ENCODE measurements around the gene ALCAM.

ALCAM gene

GRCh38 chr3:105425153-105425502, 58.4 kb downstream of the ALCAM start:
- no peaks in the 10 kb centered on the region for H3K27me3 ChIP-seq (replicated peaks)
- no peak for DNase-seq
- H3K27ac ChIP-seq: no peak overlapping the region
- H3K36me3 ChIP-seq (replicated peaks): no peaks in the 10 kb centered on the region
- in situ Hi-C loops (cut with HindIII; ENCODE audit: low pct_ligation_motif_present, low sequenced_read_pairs): no loop called here
- no peak overlapping the region for H3K4me3 ChIP-seq (ENCODE audit: low read depth, low read length)
- TF ChIP-seq CTCF (IDR thresholded peaks at IDR 0.05; ENCODE audit: low read depth, low read length, missing control alignments): no peak

- DNase-seq: no peak
- TF ChIP-seq CTCF (IDR thresholded peaks at IDR 0.05; ENCODE audit: low read depth, low read length, missing control alignments): no peak
- in situ Hi-C loops (cut with HindIII; ENCODE audit: low pct_ligation_motif_present, low sequenced_read_pairs): no loop called here
- Histone ChIP-seq H3K27me3 (replicated peaks) (no peaks in the 10 kb centered on the region), H3K36me3 (replicated peaks) (no peaks in the 10 kb centered on the region), H3K4me3 (ENCODE audit: low read depth, low read length) (no peak overlapping the region), H3K27ac (no peak overlapping the region)
Measured at GRCh38 chr3:105427332-105427731, 60.6 kb downstream of the ALCAM start.

- H3K36me3 ChIP-seq (replicated peaks): no peaks in the 10 kb centered on the region
- H3K4me3 ChIP-seq (ENCODE audit: low read depth, low read length): no peak overlapping the region
- no peak for DNase-seq
- no peak overlapping the region for H3K27ac ChIP-seq
- in situ Hi-C loops (cut with HindIII; ENCODE audit: low pct_ligation_motif_present, low sequenced_read_pairs): no loop called here
- no peaks in the 10 kb centered on the region for H3K27me3 ChIP-seq (replicated peaks)
- no peak for TF ChIP-seq CTCF (IDR thresholded peaks at IDR 0.05; ENCODE audit: low read depth, low read length, missing control alignments)
Measured at GRCh38 chr3:105429034-105429762, 62.5 kb downstream of the ALCAM start.

- DNase-seq: no peak
- Histone ChIP-seq H3K27ac (no peak overlapping the region), H3K4me3 (ENCODE audit: low read depth, low read length) (no peak overlapping the region), H3K27me3 (replicated peaks) (no peaks in the 10 kb centered on the region), H3K36me3 (replicated peaks) (no peaks in the 10 kb centered on the region)
- in situ Hi-C loops (cut with HindIII; ENCODE audit: low pct_ligation_motif_present, low sequenced_read_pairs): no loop called here
- TF ChIP-seq CTCF (IDR thresholded peaks at IDR 0.05; ENCODE audit: low read depth, low read length, missing control alignments): no peak
Measured at GRCh38 chr3:105430455-105430854, 63.7 kb downstream of the ALCAM start.

GRCh38 chr3:105431200-105431599, 64.5 kb downstream of the ALCAM start:
- H3K36me3 ChIP-seq (replicated peaks): no peaks in the 10 kb centered on the region
- no peak overlapping the region for H3K27ac ChIP-seq
- in situ Hi-C loops (cut with HindIII; ENCODE audit: low pct_ligation_motif_present, low sequenced_read_pairs): no loop called here
- H3K27me3 ChIP-seq (replicated peaks): no peaks in the 10 kb centered on the region
- H3K4me3 ChIP-seq (ENCODE audit: low read depth, low read length): no peak overlapping the region
- no peak for TF ChIP-seq CTCF (IDR thresholded peaks at IDR 0.05; ENCODE audit: low read depth, low read length, missing control alignments)
- no peak for DNase-seq

- no peak for TF ChIP-seq CTCF (IDR thresholded peaks at IDR 0.05; ENCODE audit: low read depth, low read length, missing control alignments)
- in situ Hi-C loops (cut with HindIII; ENCODE audit: low pct_ligation_motif_present, low sequenced_read_pairs): no loop called here
- Histone ChIP-seq H3K36me3 (replicated peaks) (no peaks in the 10 kb centered on the region), H3K27ac (no peak overlapping the region), H3K27me3 (replicated peaks) (no peaks in the 10 kb centered on the region), H3K4me3 (ENCODE audit: low read depth, low read length) (no peak overlapping the region)
- no peak for DNase-seq
Measured at GRCh38 chr3:105435277-105435676, 68.6 kb downstream of the ALCAM start.
